Measurements from ENCODE around the gene C16orf96. TPM values are rescaled to one million over a fixed set of nuclear protein-coding genes. Genes with fewer than 3 reads are reported as not detected.

Gene C16orf96
- total and polyA plus RNA-seq, 10 donors, result 0.06 to 0.33 (median 0.21) TPM

GRCh38 chr16:4552541-4552940 lies 3.6 kb upstream of the C16orf96 start:
- Histone ChIP-seq H3K27ac (no peak overlapping the region), H3K27me3 (replicated peaks in 1 of 7) (no peaks in the 10 kb centered on the region), H3K4me1 (peaks cover 0 to 10% (median 7%) of the 10 kb centered on the region in 6 donors), H3K9me3 (no peaks in the 10 kb centered on the region), H3K36me3 (no peaks in the 10 kb centered on the region), H3K4me3 (no peak overlapping the region)
- no peak for DNase-seq
- TF ChIP-seq POLR2AphosphoS5 (IDR thresholded peaks at IDR 0.05), result no peak
- no peak for TF ChIP-seq POLR2A (IDR thresholded peaks at IDR 0.05)
- no peak for TF ChIP-seq CTCF (IDR thresholded peaks at IDR 0.05 in 8 of 11, conservative IDR thresholded peaks at IDR 0.05 in 3 of 11)
- 79 to 86% (median 82%) methylated on average over 3 of the region's 3 CpGs for WGBS, 5 donors
- intact Hi-C loops (cut with DNase I; ENCODE audit: low total_unique reads), result no loop called here

GRCh38 chr16:4556580-4556979 lies 440 bp downstream of the C16orf96 start:
- no peak for DNase-seq

GRCh38 chr16:4557973-4558372 lies 1.8 kb downstream of the C16orf96 start:
- Histone ChIP-seq H3K9me3 (no peaks in the 10 kb centered on the region), H3K27ac (no peak overlapping the region), H3K4me1 (no peaks in the 10 kb centered on the region), H3K36me3 (no peaks in the 10 kb centered on the region), H3K27me3 (replicated peaks in 1 of 7) (no peaks in the 10 kb centered on the region), H3K4me3 (no peak overlapping the region)
- 78 to 87% (median 82%) methylated on average over 10 of the region's 10 CpGs for WGBS, 5 donors
- TF ChIP-seq CTCF (IDR thresholded peaks at IDR 0.05 in 8 of 11, conservative IDR thresholded peaks at IDR 0.05 in 3 of 11), result no peak
- intact Hi-C loops (cut with DNase I; ENCODE audit: low total_unique reads), result no loop called here
- no peak for DNase-seq

More at GRCh38 chr16:4556580-4556979, 440 bp downstream of the C16orf96 start:
- Histone ChIP-seq H3K27me3 (replicated peaks in 1 of 7) (no peaks in the 10 kb centered on the region), H3K27ac (no peak overlapping the region), H3K4me1 (no peaks in the 10 kb centered on the region), H3K9me3 (no peaks in the 10 kb centered on the region), H3K4me3 (no peak overlapping the region), H3K36me3 (no peaks in the 10 kb centered on the region)
- TF ChIP-seq POLR2A (IDR thresholded peaks at IDR 0.05), result no peak
- TF ChIP-seq CTCF (IDR thresholded peaks at IDR 0.05 in 8 of 11, conservative IDR thresholded peaks at IDR 0.05 in 3 of 11), result no peak
- no peak for TF ChIP-seq POLR2AphosphoS5 (IDR thresholded peaks at IDR 0.05)
- 77 to 88% (median 84%) methylated on average over 10 to 14 of the region's 14 CpGs for WGBS, 5 donors
- intact Hi-C loops (cut with DNase I; ENCODE audit: low total_unique reads), result no loop called here

- H3K36me3 ChIP-seq, result no peaks in the 10 kb centered on the region
- no peaks in the 10 kb centered on the region for H3K9me3 ChIP-seq
- no peak for DNase-seq
- 77 to 86% (median 82%) methylated on average over 9 of the region's 9 CpGs for WGBS, 5 donors
- intact Hi-C loops (cut with DNase I; ENCODE audit: low total_unique reads), result no loop called here
- no peak for TF ChIP-seq POLR2A (IDR thresholded peaks at IDR 0.05)
- TF ChIP-seq CTCF (IDR thresholded peaks at IDR 0.05 in 8 of 11, conservative IDR thresholded peaks at IDR 0.05 in 3 of 11), result no peak
- no peak for TF ChIP-seq POLR2AphosphoS5 (IDR thresholded peaks at IDR 0.05)
- no peaks in the 10 kb centered on the region for H3K27me3 ChIP-seq (replicated peaks in 1 of 7)
- no peak overlapping the region for H3K27ac ChIP-seq
- H3K4me1 ChIP-seq, result no peaks in the 10 kb centered on the region
- H3K4me3 ChIP-seq, result no peak overlapping the region
Measured at GRCh38 chr16:4561596-4561995, 5.5 kb downstream of the C16orf96 start.

Measured in spleen (tissue), 11 donors.